HepG2 (cell line): ENCODE results near the gene PPIP5K2. TPM values are rescaled to one million over a fixed set of nuclear protein-coding genes. Genes with fewer than 3 reads are reported as not detected.

ENCODE experiments used
- ARID3A ChIP-seq: IDR thresholded peaks from 2 replicates; pipeline ENCODE4 v1.6.1; 2012; ENCODE audit warnings: low read depth, low read length, improper control_type of control experiment
- CERS6 ChIP-seq: sonication (generic); formaldehyde crosslinking; IDR thresholded peaks from 2 replicates; pipeline ENCODE4 v1.5.0; 2020; ENCODE audit warnings: missing genetic modification reagents
- E2F5 ChIP-seq: sonication (generic); formaldehyde crosslinking; conservative IDR thresholded peaks from 2 replicates; pipeline ENCODE4 v1.4.0; 2020; ENCODE audit warnings: missing genetic modification reagents
- ISL2 ChIP-seq: sonication (generic); formaldehyde crosslinking; IDR thresholded peaks from 2 replicates; pipeline ENCODE4 v1.5.0; 2020; ENCODE audit warnings: missing genetic modification reagents
- KLF11 ChIP-seq: IDR thresholded peaks from 2 replicates; pipeline ENCODE4 v1.6.1; 2016; ENCODE audit warnings: missing compliant biosample characterization
- KLF6 ChIP-seq: IDR thresholded peaks from 2 replicates; pipeline ENCODE4 v1.8.0; 2016; ENCODE audit warnings: missing biosample characterization, missing genetic modification reagents
- NR1H2 ChIP-seq: sonication (generic); formaldehyde crosslinking; IDR thresholded peaks from 2 replicates; pipeline ENCODE4 v1.8.1; 2022; ENCODE audit warnings: low read depth, missing genetic modification reagents, borderline replicate concordance
- PAXIP1 ChIP-seq: sonication (generic); formaldehyde crosslinking; conservative IDR thresholded peaks from 2 replicates; pipeline ENCODE4 v1.4.0; 2020; ENCODE audit warnings: mild to moderate bottlenecking, missing genetic modification reagents, moderate library complexity
- POGZ ChIP-seq: sonication (generic); formaldehyde crosslinking; IDR thresholded peaks from 2 replicates; pipeline ENCODE4 v1.4.0; 2020; ENCODE audit warnings: mild to moderate bottlenecking, missing genetic modification reagents
- RARG ChIP-seq: sonication (generic); formaldehyde crosslinking; IDR thresholded peaks from 2 replicates; pipeline ENCODE4 v1.4.0; 2020; ENCODE audit warnings: low read depth, mild to moderate bottlenecking, missing genetic modification reagents
- SMAD3 ChIP-seq: sonication (generic); formaldehyde crosslinking; IDR thresholded peaks from 2 replicates; pipeline ENCODE4 v1.4.0; 2020; ENCODE audit warnings: missing genetic modification reagents
- SNAPC2 ChIP-seq: sonication (generic); formaldehyde crosslinking; IDR thresholded peaks from 2 replicates; pipeline ENCODE4 v1.8.1; 2022; ENCODE audit warnings: mild to moderate bottlenecking, missing genetic modification reagents
- SNRNP70 ChIP-seq: fragments of 200-400 bp; formaldehyde crosslinking; IDR thresholded peaks from 2 replicates; pipeline ENCODE4 v1.6.1; 2017; ENCODE audit warnings: mild to moderate bottlenecking, low read depth, low read length, moderate library complexity
- SRSF4 ChIP-seq: fragments of 200-400 bp; formaldehyde crosslinking; IDR thresholded peaks from one replicate; pipeline ENCODE4 v1.6.1; 2018; ENCODE audit warnings: mild to moderate bottlenecking, low read depth, low read length, moderate library complexity; ENCODE audit not compliant: poor library complexity, severe bottlenecking
- ZFY ChIP-seq: sonication (generic); formaldehyde crosslinking; IDR thresholded peaks from 2 replicates; pipeline ENCODE4 v1.4.0; 2020; ENCODE audit warnings: missing genetic modification reagents
- ZNF136 ChIP-seq: sonication (generic); formaldehyde crosslinking; IDR thresholded peaks from 2 replicates; pipeline ENCODE4 v1.8.1; 2022; ENCODE audit warnings: low read depth, mild to moderate bottlenecking, moderate library complexity, missing genetic modification reagents
- ZNF20 ChIP-seq: sonication (generic); formaldehyde crosslinking; IDR thresholded peaks from 2 replicates; pipeline ENCODE4 v1.4.0; 2020; ENCODE audit warnings: mild to moderate bottlenecking, moderate library complexity, missing genetic modification reagents
- ZNF432 ChIP-seq: sonication (generic); formaldehyde crosslinking; IDR thresholded peaks from 2 replicates; pipeline ENCODE4 v1.5.0; 2020; ENCODE audit warnings: missing genetic modification reagents, mild to moderate bottlenecking, borderline replicate concordance
- ZNF570 ChIP-seq: sonication (generic); formaldehyde crosslinking; IDR thresholded peaks from 2 replicates; pipeline ENCODE4 v1.4.0; 2020; ENCODE audit warnings: mild to moderate bottlenecking, missing genetic modification reagents, borderline replicate concordance
- ZNF737 ChIP-seq: sonication (generic); formaldehyde crosslinking; IDR thresholded peaks from 2 replicates; pipeline ENCODE4 v1.5.0; 2020; ENCODE audit warnings: missing genetic modification reagents, mild to moderate bottlenecking, borderline replicate concordance
- ZNF761 ChIP-seq: sonication (generic); formaldehyde crosslinking; conservative IDR thresholded peaks from 2 replicates; pipeline ENCODE4 v1.4.0; 2020; ENCODE audit warnings: mild to moderate bottlenecking, missing genetic modification reagents
- ZSCAN31 ChIP-seq: sonication (generic); formaldehyde crosslinking; IDR thresholded peaks from 2 replicates; pipeline ENCODE4 v1.5.0; 2020; ENCODE audit warnings: low read depth, mild to moderate bottlenecking, missing genetic modification reagents
- polyA plus RNA-seq, 8 experiments: library from polyadenylated mRNA; depleted of rRNA in 3 of 8; stranded (reverse) in 7 of 8; unstranded in 1 of 8; fragments of >200 nt; fragmentation: Illumina TruSeq in 4 of 8; extraction: Trizol in 4 of 8; gene quantifications; 2 replicates each; pipeline versions ENCODE4 v1.2.1 to v1.2.3, GENCODE V29; 2011 to 2016; ENCODE audit warnings: low read depth in 4 of 8, missing spikeins in 1 of 8, mixed read lengths in 1 of 8; ENCODE audit not compliant: insufficient read depth in 1 of 8
- total RNA-seq, 5 experiments: library from RNA; depleted of rRNA; stranded (reverse); fragments of >200 nt; fragmentation: Illumina TruSeq; extraction: Trizol; gene quantifications; 2 replicates each; pipeline ENCODE4 v1.2.3, GENCODE V29; 2016; ENCODE audit warnings: low read depth in 1 of 5

Gene PPIP5K2
- total and polyA plus RNA-seq, 2 of the 13 experiments (the other 11 are each of a cell fraction or from before 2014, with no cell fraction given), result 19.7 to 45.6 TPM

GRCh38 chr5:103119765-103120606 is at the start of gene PPIP5K2, which contains the start of gene GIN1 (continued):
- TF ChIP-seq ARID3A (peak; percentile 53; the same call in 1 of the 2 replicates), ZNF136 (CRISPR knock-in tag) (peak; percentile 75; the same call in 1 of the 2 replicates), ZNF432 (no peak), KLF11 (peak; percentile 72; the same call in 1 of the 2 replicates), ZFY (peak; percentile 90), SNAPC2 (CRISPR knock-in tag) (peak; percentile 95), SNRNP70 (no peak), CERS6 (CRISPR knock-in tag) (no peak), ZNF570 (CRISPR knock-in tag) (no peak), NR1H2 (CRISPR knock-in tag) (no peak), KLF6 (peak; percentile 32; the same call in 1 of the 2 replicates), E2F5 (CRISPR knock-in tag) (no peak), SRSF4 (no peak), ZSCAN31 (CRISPR knock-in tag) (peak; percentile 35; the same call in 1 of the 2 replicates), ZNF761 (CRISPR knock-in tag) (peak; percentile 87), RARG (no peak), ZNF737 (CRISPR knock-in tag) (no peak; the same call in 1 of the 2 replicates), POGZ (peak; percentile 98), ZNF20 (no peak), ISL2 (peak; percentile 58; the same call in 1 of the 2 replicates), PAXIP1 (CRISPR knock-in tag) (peak; percentile 63), SMAD3 (CRISPR knock-in tag) (peak; percentile 93)
